ENCODE data around the gene G0S2.

GRCh38 chr1:209627027-209627731 is 48.0 kb upstream of the G0S2 start:
- no peak for TF ChIP-seq CTCF (conservative IDR thresholded peaks at IDR 0.05; ENCODE audit: low read depth, low read length)
- TF ChIP-seq EZH2 (IDR thresholded peaks at IDR 0.05; ENCODE audit: borderline replicate concordance, low read depth, low read length, poor library complexity, severe bottlenecking) = no peak

Data from A673 (cell line).